HG02642 (cell line): ENCODE results near the gene CTLA4.

Experiments
- ATAC-seq: cut with Tn5 transposase; IDR thresholded peaks from one replicate; pipeline ENCODE4 v1.9.1; 2021; ENCODE audit warnings: mild to moderate bottlenecking; ENCODE audit not compliant: unreplicated experiment, poor library complexity

The CTLA4 gene

GRCh38 chr2:203867561-203868200 lies at the start of gene CTLA4:
Gene CTLA4, plus strand, starts transcription at chr2:203867771. Its CDS starts 172 bp downstream, at chr2:203867943.
- no peak for ATAC-seq

GRCh38 chr2:203818656-203819055 lies 48.9 kb upstream of the CTLA4 start:
- no peak for ATAC-seq

DNA sequence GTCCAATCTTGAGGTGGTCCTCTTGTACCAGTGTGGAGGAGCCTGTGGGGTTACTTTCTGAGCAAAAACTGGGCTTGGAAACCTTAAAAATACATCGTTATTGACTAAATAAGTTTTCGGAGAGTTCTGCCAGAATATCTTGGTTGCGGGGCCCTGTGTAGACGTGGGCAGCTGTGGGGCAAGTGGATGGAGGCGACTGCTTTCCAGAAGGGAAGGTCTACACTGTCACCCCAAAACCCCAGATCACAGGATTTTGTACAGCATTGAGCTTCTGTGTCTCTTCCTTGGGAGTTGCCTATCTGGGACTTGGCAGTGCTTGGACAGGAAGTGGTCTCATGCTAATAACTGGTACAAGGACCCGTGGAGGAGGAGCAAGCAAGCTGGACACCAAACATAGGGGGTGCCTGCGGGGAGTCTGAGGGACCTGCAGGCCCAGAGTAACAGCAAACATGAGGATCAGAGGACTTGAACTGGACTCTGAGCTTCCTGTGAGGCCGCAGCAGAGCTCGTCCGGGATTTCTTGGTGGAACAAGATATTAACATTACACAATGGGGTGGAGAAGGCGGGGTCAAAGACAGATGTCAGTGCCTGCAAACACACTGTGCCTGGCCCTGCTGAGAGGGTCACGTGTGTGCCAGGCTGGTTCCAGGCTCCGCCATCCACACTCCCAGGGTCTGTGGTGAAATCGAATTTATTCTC lies 48.0 kb upstream of the CTLA4 start:
- ATAC-seq, result no peak

- peak; percentile 90 for ATAC-seq
These were observed 46.6 kb upstream of the CTLA4 start for GRCh38 chr2:203820969-203821368.

GRCh38 chr2:203822240-203822639 lies 45.3 kb upstream of the CTLA4 start:
- ATAC-seq, result no peak

- ATAC-seq, result no peak
These were observed 44.4 kb upstream of the CTLA4 start for GRCh38 chr2:203823173-203823572.

- no peak for ATAC-seq
These were observed 43.5 kb upstream of the CTLA4 start for GRCh38 chr2:203824057-203824456.

DNA sequence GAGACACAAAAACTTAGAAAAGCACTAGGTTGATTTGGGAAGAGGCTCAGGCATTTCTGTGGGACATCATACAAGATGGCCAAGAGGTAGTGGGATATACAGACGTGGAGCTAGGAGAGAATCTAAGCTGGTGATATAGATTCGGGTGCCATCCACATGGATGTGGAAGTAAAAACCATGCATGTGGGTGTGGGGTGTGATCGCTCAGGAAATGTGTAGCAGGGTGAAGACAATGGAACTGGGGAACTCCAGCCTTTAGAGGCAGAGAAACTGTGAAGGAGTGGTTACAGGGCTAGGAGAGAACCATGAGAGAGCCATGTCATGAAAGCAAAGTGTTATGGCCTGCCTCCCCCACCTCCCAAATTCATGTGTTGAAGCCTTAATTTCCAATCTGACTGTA lies 43.0 kb upstream of the CTLA4 start:
- ATAC-seq, result no peak

DNA sequence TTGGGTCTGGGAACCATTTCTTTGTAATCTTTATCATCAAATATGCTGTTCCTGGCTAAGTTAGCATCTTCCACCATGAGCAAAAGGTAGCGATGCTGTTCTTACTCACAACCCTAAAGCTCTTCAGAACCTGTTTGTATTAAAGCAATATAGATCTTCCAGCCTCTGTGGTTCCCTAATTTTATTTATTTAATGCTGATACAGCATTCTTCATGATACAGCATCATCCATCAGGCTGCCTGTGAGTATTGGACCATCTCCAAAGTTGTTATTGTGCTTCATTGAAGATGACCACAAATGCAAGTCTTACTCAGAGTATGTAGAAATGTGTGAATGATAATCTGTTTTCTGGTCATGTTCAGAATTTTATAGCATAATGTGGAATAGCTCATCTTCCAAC lies 40.9 kb upstream of the CTLA4 start:
- ATAC-seq, result no peak

DNA sequence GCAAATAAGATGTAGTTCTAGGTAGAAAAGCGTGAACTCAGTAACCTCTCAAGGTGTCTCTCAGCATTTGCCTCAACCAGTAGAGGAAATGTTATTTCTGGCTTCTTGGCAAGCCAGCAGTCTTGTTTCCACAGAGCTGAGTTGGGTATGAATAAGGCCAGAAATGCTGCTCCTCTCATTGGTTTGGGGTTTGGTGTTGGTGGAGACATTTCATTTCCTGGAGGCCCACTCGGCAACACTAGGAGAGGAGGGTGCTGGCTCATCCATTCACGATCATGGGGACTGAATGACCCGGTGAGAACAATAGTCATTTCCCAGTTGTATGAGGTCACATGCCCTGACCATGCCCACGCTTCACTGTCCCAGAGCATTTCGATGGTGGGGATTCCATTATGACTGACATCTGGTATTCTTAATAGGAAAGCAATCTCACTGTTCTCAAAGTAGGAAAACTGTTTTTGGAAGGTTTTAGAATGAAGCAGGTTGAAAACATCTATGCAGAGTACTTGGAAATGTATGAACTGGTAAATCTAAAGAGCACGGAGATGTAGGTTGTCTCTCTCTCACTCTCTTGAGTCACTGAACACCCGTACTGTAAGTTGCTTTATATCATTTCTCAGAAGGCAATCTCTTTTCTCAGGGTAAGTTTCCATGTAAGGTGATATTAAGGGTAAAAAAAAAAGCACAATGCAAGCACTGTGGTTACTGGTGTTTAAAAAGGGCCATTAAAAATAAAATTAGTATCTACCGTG lies 37.1 kb upstream of the CTLA4 start:
- no peak for ATAC-seq

- no peak for ATAC-seq
These were observed 32.2 kb upstream of the CTLA4 start for GRCh38 chr2:203835420-203835819.

DNA sequence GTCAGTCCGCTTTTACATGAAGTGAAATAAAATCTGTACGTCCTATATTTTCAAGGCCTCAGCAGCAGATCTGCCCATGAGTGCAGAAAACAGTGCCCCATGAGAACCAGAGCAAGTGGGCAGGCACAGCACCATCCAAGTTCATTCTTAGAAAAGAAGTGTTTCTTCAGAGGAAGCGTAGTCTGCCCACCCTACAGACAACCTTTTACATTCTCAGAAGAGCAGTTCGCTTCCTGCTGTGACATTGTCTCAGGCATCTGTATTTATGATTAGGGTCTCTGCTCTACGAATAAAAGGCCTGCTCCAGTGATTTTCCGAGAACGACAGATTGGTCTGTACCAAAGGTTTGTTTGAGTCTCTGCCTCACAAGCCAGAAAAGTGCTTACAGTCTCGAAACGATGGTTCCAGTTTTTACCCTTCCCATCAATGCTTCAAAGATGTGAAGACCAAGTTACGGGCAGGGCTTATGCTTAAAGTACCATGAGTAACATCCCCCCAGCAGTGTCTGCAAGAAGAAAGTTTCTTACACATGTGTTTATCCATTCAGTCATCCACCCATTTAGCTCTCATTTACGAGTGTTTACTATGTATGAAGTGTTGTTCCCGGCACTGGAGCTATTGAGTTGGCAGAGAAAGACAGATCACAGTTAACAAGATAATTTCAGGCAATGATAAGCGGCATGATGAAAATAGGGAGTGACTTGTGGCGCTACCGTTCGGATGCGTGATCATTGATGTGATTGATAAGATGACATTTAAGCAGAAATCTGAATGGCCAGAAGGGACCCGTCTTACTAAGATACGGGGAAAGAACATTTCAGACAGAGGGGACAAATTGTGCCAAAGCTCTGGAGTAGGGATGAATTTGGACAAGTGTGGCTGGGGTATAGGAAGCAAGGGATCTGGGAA lies 31.4 kb upstream of the CTLA4 start:
- no peak for ATAC-seq

- ATAC-seq, result no peak
These were observed 26.8 kb upstream of the CTLA4 start for GRCh38 chr2:203840655-203841205.

DNA sequence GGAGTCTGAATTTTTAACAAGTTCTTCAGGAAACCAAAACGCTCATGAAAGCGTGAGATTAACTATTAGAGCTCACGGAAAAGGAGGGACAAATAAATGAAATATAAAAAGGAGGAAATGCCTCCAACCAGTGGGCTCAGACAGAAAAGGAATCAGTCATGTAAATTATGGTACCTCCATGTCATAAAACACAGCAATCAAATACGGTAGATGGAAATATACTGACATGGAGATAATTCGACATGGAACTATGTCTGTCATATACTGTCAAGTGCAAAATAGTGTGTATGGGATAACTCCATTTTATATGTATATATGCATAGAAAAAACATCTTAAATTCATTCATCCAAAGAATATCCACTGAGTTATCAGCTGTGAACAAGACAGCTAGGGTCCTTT lies 25.9 kb upstream of the CTLA4 start:
- ATAC-seq, result no peak

DNA sequence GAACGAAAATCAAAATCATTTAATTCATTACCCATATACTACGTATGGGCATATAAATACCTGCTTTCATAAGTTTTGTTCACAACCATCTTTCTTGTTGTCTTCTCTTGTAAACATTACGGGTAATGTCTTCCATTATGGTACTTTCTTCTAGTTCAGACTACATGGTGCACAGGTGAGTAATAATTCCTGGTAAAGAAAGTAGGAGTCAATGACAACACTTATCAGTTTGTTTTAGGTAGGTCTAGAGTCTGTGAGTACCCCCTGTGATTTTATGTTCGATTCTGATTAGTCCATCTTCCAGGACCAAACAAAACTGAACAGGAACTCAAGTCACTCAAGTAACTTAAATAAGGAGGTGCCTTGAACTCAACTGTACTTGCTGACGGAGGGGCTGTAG lies 25.2 kb upstream of the CTLA4 start:
- ATAC-seq, result no peak

GRCh38 chr2:203846490-203847105 lies 21.0 kb upstream of the CTLA4 start:
- no peak for ATAC-seq

DNA sequence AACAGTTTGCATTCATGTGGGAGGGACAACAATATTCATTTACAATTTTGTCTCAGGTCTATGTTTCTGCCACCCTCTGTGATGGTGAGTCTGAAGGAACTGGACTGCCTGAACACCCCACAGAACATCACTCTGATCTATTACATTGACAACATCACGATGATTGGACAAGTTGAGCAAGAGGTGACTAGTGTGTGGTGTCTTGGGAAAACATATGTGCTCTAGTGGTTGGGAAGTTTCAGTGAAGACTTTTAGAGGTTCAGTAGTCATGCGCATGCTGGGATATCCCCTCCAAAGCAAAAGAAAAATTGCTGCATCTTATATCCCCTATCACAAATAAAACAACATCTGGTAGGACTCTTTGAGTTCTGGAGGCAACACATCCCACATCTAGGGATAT lies 18.6 kb upstream of the CTLA4 start:
- ATAC-seq, result no peak

DNA sequence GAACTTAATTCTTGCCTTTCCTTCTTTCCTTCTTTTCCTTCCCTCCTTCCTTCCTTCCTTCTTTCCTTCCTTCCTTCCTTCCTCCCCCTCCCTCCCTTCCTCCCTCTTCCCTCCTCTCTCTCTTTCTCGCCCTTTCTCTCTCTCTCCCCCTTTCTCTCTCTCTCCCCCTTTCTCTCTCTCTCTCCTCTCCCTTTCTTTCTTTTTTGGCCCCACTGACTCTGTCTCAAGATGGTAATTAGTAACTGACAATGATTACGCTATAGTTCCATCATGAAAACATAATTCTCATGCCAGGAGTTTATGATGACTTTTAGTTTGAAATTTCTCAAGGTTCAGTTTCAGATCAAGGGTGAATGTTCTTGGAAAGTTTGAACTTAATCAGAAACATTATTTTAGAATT lies 14.8 kb upstream of the CTLA4 start:
- no peak for ATAC-seq

DNA sequence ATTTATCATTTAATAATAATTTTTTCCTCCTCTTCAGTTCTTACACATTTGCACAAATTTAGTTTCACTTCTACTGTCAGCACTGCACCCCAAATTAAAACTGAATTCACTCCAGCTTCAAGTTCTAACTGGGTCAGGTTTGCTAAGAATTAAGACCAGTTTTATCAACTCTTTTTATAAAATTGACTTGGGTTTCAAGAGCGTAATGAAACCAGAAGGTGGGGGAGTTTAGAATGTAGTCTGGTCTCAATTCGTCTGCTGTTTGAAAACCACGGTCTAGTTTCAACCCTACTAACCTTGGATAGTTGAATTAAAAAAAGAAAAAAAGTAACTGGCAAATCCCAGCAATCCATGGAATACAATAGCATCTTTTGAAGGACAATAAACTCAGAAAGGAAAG lies 14.3 kb upstream of the CTLA4 start:
- no peak for ATAC-seq

GRCh38 chr2:203853722-203854121 lies 13.8 kb upstream of the CTLA4 start:
- no peak for ATAC-seq
